HG03139 (cell line): ENCODE results near the gene MAP3K13.
A peak's percentile ranks its signal among the peaks of the same experiment; 100 is the strongest.

Experiments used
- ATAC-seq: cut with Tn5 transposase; IDR thresholded peaks from one replicate; pipeline ENCODE4 v1.9.1; 2021; ENCODE audit not compliant: unreplicated experiment

The MAP3K13 gene

DNA sequence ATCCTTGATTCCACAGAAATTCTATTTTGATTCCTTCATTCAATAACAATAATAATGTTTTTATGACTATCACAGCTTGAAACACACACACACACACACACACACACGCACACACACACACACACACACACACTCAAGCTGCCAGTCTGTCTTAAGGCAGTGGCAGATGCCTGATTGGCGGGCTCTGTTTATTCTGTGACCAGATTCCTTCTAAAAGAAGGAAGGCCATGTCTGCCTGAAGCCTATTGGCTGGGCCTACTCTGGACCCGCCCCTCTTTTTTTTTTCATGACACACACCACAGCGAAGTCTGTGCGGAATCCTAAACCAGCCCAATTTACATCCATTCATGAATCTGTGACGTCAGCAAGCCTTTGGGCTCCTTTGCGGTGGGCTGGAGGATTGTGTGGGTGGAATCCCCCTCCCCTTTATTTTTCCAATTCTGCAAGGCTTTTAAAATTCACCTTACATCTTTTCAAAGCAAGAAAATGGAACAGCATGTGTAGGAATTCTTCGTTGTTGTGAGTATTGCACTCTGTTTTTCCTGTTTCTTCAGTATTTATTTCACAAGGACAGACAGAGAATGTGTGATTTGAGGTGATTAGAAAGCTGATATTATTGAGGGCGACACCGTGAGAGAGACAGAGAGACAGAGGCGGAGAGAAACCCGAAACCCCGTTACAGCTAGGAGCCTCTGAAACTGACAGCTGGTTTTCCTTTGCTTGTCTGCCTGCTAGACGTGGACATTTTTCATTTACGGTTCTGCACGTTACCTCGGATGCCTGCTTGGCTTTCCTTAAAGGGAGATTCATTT, at the start of gene MAP3K13:
MAP3K13 (plus strand) TSS at position 287 of the 812 bp plus-strand sequence. CDS start 65,446 bp downstream, outside the sequence.
- peak; percentile 97 for ATAC-seq

DNA sequence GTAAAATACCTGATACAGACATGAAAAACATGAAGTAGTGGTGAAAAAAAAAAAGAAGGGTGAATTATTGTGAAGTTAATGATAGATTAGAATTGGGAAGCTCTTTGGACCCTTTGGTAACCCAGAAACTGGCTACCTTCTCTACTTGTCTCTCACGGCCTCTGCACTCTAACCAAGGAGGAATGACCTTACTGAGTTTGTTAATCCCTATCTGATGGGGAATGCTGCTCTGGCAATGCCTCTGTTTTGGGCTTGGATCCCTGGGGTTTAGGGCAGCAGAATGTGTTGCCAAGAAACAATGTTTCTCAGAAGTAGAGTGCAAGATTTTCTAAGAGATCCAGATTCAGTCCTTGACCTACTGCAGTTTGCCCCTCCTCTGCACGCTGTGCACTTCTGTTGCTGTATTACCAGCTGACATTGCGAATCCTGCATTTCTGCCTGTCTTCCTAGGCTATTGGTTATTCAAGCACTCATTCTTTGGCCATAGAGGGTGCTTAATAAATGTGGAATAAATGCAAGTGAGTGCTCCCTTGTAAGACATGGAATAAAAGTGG, 49.2 kb upstream of the MAP3K13 start:
- ATAC-seq: no peak

DNA sequence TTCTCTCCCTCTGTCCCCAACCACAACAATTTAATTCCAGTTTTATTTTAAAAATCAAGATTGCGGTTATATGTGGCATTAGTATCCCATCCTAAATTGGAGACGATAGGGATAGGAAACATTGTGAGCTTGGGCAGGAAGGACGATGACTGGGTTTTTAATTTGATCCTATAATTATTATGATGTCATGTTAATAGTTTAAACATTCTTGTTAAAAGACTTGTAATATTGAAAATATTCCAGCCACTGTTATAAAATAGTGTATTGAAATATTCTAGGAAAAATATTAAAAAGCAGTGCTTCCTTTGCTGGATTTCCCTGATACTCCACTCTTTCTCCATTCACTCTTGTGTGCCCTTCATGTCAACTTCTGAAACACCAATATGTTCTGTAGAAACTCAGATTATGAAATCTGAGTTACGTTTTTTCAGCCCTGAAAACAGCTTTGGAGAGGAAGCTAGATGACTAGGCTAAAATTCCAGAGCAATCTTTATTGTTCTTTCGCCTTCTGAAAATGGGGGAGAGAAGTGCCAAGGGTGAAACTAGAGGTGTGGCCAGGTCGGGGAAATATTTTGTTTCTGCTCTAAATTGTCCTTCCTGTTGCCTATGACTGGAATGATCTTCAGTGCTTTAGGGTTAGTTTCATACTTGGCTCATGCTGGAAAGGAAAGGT, 46.1 kb upstream of the MAP3K13 start:
- no peak for ATAC-seq

DNA sequence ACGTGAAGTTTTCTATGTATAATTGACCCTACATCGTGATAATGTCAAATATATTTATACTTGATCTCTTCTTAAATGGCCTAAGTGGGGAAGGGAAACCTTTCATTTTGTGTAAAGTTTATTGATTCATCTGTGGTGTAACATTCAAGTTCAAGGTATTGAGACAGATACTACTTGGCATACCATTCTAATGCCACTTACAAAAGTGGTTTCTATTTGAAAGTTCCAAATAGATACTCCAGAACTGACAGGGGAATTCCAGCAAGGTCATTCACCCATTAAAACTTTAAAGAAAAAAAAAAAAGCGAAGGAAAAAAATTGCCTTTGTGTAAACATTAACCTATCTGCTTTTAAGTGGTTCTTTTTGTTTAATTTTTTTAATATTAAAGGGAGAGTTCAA, 45.3 kb upstream of the MAP3K13 start:
- ATAC-seq: no peak

DNA sequence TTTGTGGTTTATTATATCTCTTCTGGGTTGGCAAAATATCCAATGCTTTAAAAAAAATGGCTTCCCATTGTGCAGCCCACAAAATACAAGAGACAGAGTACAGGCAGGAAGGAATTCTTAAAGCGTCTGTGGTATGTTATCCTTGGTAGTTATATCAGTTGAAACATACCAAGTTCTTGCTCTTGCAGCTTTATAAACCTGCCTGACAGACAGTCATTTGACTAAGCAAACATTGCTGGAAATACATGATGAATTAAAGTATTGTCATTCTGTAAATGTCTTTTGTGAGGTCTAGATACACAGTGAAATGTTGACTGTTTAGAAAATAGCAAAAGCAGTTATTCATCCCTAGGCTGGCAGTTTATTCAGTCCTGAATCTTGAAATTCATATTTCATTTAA, 44.8 kb upstream of the MAP3K13 start:
- ATAC-seq: no peak

DNA sequence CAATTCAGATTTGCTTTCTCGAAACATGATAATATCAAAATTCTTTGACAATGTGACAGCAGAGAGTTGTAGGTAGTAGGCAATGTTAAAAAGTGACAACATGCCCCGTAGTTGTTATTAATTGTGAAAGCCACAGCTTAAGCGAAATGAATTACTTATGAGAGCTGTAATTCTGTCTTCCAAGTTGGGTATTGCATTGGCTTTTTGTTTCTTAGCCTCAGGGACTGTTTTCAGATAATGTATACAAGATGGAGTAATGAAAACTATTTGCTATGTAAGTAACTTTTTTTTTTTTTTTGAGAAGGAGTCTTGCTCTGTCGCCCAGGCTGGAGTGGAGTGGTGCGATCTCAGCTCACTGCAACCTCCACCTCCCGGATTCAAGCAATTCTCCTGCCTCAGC, 43.1 kb upstream of the MAP3K13 start:
- no peak for ATAC-seq

DNA sequence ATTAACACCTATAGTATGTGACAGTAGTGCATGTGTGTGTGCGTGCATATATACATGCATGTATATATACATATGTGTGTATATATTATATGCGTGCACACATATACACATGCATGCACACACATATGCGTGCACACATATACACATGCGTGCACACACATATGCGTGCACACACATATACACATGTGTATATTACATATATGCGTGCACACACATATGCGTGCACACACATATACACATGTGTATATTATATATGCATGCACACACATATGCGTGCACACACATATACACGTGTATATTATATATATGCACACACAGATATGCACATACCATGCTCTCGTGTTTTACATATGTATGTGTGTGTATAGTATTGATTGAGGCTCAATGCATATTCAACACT, 42.0 kb upstream of the MAP3K13 start:
- no peak for ATAC-seq

DNA sequence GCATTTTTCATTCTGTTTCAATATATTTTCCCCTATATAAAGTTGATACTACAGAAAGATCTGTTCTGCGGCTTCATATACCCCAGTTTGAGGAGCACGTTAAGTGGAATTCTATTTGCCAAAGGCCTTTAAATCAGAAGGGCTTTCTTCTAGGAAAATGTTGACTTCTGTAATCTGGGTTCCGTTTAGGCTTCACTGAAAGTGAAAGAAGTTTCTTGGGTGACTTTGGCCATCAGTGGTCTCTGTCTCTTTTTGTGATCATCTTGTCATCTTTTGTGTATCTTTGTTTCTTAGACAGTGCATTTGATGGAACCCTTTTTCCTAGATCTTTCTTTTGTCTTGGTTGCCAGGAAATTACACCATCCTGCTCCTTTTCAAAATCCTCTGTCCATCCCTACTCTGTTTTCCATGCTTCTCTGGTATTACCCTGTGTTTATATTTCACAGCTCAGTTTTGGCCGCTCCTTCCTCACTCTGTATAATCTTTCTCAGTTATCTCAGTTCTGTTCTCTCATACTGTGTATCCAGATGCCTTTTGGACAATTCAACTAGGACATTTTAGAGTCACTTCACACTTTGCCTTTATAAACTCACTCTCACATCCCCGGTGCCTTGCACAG, 40.7 kb upstream of the MAP3K13 start:
- no peak for ATAC-seq

DNA sequence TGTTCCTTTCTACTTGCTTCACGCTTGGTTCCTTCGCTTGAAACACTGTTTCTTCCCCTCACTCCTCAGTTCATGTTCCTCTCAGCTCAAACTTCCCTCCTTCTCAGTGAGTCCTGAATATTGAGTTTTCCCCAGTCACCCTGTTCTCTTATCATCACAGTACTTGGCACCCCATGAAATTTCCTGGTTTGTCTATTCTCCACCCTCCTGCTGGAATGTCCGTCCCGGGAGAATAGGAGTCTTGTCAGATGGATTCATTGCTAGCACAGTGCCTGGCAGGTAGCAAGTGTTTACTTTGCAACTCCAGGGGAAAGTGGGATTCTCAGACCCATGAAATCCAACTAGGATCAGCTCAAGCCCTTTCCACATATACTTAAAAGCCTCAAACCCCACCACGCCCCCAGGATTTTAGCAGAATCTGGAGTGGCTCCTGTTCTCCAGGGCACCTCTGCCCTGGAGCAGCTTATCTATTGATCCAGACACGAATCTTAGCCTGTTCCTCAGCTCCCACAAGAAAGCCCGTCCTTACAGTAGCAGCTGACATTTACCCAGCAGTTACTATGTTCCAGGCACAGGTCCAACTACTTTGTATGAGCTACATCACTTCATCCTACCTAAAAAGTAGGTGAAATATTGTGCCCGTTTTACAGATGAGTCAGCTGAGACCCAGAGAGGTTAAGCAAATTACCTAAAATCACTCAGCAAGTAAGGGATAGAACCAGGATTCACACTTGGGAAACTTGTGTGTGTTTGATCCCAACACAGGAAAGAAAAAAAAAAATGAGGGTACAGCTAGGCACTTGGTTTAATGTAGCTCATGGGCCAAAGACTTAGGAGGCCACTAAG, 36.8 kb upstream of the MAP3K13 start:
- no peak for ATAC-seq

- no peak for ATAC-seq
Measured at GRCh38 chr3:185327062-185327461, 35.9 kb upstream of the MAP3K13 start.

DNA sequence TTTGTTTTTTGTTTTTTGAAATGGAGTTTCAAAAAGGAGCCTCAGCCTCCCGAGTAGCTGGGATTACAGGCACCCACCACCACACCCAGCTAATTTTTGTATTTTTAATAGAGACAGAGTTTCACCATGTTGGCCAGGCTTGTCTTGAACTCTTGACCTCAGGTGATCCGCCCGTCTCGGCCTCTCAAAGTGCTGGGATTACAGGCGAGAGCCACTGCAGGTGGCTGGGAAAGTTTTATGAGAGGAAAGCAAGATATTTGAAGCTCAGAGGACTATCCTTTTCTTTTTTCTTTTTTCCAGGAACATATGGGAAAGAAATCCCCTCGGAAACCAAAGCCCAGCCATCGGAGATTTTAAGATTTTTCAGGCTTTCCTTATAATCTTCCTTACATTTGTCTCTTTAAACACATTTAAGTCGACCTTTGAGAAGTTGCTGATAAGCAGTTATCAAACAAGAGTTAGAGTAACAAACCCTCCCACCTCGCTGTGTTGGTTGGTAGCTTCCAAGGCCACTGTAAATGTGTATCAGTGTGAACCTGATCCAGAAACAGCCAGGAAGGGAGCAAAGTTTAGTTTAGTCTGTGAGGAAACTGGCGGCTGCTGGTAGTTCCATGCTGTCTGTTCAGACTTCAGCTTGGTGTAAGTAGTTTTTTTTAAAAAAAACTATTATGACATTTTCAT, 34.5 kb upstream of the MAP3K13 start:
- no peak for ATAC-seq

- ATAC-seq: no peak
Measured at GRCh38 chr3:185330238-185330637, 32.7 kb upstream of the MAP3K13 start.

- no peak for ATAC-seq
Measured at GRCh38 chr3:185330644-185331043, 32.3 kb upstream of the MAP3K13 start.

- ATAC-seq: peak; percentile 98
Measured at GRCh38 chr3:185332026-185332735, 30.8 kb upstream of the MAP3K13 start.

GRCh38 chr3:185335799-185336198, 27.1 kb upstream of the MAP3K13 start:
- ATAC-seq: no peak

DNA sequence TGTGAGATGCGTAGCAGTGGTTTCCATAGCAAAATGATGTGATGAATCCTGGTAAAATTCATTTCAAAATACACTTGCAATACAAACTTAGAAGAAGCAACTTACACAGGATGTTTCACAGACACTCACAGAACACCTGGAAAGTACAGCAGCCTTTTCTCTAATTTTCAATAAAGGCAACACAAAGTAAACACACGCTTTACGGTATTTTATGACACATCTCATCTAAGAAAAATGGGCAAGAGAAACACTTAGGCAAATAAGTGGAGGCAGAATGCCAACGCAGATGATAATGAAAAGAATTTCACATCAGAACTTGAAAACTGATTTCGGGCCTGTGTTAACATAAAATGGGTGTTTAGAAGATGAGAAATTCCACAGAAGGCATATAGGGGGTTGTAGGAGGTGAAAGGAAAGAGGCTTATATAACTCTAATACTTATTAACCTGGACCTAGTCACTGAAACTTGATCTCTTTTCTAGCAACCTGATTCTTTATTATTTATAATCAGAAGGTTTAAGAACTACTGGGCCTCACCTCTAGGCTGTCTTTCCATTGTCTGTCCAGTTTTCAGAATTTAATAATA, 25.6 kb upstream of the MAP3K13 start:
- ATAC-seq: no peak

GRCh38 chr3:185339945-185340344, 23.0 kb upstream of the MAP3K13 start:
- no peak for ATAC-seq

DNA sequence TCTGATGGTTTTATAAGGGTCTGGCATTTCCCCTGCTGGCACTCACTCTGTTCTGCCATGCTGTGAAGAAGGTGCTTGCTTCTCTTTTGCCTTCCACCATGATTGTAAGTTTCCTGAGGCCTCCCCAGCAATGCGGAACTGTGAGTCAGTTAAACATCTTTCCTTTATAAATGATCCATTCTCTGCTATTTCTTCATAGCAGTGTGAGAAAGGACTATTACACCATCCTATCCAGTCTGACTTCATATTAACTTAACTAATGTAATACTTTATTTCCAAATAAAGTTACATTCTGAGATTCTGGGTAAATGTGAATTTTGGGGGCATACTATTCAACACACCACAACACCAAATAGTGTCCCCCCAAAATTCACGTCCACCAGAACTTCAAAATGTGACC, 22.2 kb upstream of the MAP3K13 start:
- ATAC-seq: no peak
